ENCODE measurements around the gene AIFM3.

DNA sequence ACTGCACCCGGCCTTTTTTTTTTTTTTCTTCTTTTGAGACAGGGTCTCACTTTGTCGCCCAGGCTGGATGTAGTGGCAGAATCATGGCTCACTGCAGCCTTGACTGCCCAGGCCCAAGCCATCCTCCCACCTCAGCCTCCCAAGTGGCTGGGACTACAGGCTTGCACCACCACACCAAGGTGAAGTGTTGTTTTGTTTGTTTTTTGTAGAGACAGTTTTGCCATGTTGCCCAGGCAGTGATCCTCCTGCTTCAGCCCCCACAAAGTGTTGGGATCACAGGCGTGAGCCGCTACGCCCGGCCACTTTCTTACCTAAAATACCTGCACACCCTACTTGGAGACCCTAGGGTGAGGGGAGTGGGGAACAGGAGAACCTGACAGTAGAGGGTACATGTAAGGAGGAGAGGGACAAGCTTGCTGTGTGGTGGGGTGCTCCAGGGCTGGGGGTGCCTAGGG is 4.5 kb upstream of the AIFM3 start:
- TF ChIP-seq POLR2A (IDR thresholded peaks at IDR 0.05; ENCODE audit: low read length) = no peak
- no peak for TF ChIP-seq GATA1 (IDR thresholded peaks at IDR 0.05; ENCODE audit: low read depth, low read length)
